GM12872 (cell line): ENCODE data around the gene TNIK.

ENCODE experiments used
- CTCF ChIP-seq: IDR thresholded peaks from 3 replicates; pipeline ENCODE4 v1.5.1; 2011; ENCODE audit warnings: low read depth, mild to moderate bottlenecking, low read length, moderate library complexity; ENCODE audit not compliant: insufficient read depth

The TNIK gene

GRCh38 chr3:171110715-171111114 lies 349.5 kb downstream of the TNIK start:
- no peak for TF ChIP-seq CTCF

- TF ChIP-seq CTCF: no peak
These were observed 352.1 kb downstream of the TNIK start for GRCh38 chr3:171108066-171108465.

GRCh38 chr3:171103185-171103584 lies 357.0 kb downstream of the TNIK start:
- no peak for TF ChIP-seq CTCF

GRCh38 chr3:171101982-171102641 lies 358.1 kb downstream of the TNIK start:
- TF ChIP-seq CTCF: no peak

- TF ChIP-seq CTCF: no peak
These were observed 360.3 kb downstream of the TNIK start for GRCh38 chr3:171099911-171100310.

GRCh38 chr3:171095063-171095462 lies 365.1 kb downstream of the TNIK start:
- TF ChIP-seq CTCF: no peak; the same call in 2 of the 3 replicates

- TF ChIP-seq CTCF: no peak
These were observed 365.8 kb downstream of the TNIK start for GRCh38 chr3:171094411-171094810.
